ENCODE results near the gene GALC.
"Not testable (repeated sequence)": the region's sequence is repeated elsewhere in the genome, so short reads cannot be mapped to it uniquely, and the experiment has no call there.

- not testable (repeated sequence) for TF ChIP-seq CTCF (IDR thresholded peaks at IDR 0.05; ENCODE audit: insufficient read depth, low read length, poor library complexity, severe bottlenecking); EZH2phosphoT487 (conservative IDR thresholded peaks at IDR 0.05; ENCODE audit: low read length)
Observed at GRCh38 chr14:88024252-88025086, 31.5 kb upstream of the GALC start.
